Lower leg skin (tissue), 4 donors: Measurements from ENCODE around the gene DAGLB. TPM values are rescaled to one million over a fixed set of nuclear protein-coding genes. Genes with fewer than 3 reads are reported as not detected.
"Not testable (repeated sequence)": the region's sequence is repeated elsewhere in the genome, so short reads cannot be mapped to it uniquely, and the experiment has no call there.

Source experiments
- DNase-seq, 2 donors: peaks; one replicate each; pipeline ENCODE4 v3.0.0-alpha.2; 2019; ENCODE audit warnings: low spot score in 2 of 2
- H3K4me3 ChIP-seq: fragments of 200-600 bp; sonication (generic); 2 replicates; pipeline ENCODE4 v1.5.1; 2017; ENCODE audit warnings: mild to moderate bottlenecking, low read depth; ENCODE audit not compliant: poor library complexity, severe bottlenecking
- POLR2A ChIP-seq, 2 donors: fragments of 450-650 bp; IDR thresholded peaks; one replicate each; pipeline ENCODE4 v1.6.1; 2016 to 2017; ENCODE audit warnings: antibody characterized with exemption in 2 of 2, mild to moderate bottlenecking in 1 of 2, moderate library complexity in 1 of 2
- WGBS, 2 donors: methylation state at CpG; one replicate each; pipeline ENCODE4 v1.1.5; 2018; 5-methylcytosine and 5-hydroxymethylcytosine counted together
- intact Hi-C: fragments of 100-400 bp; cut with DNase I; formaldehyde crosslinking; loops from one replicate; pipeline ENCODE4 v1.15.0; 2023; ENCODE audit warnings: low total_unique reads
- total RNA-seq, 4 donors: library from RNA; depleted of rRNA; stranded (reverse); fragments of >200 nt; gene quantifications; one replicate each; pipeline ENCODE4 v1.1.0, GENCODE V29; 2016
- TF ChIP-seq, protein P1 (sequence below), 3 donors: fragments of 450-650 bp; IDR thresholded peaks; one replicate each; pipeline ENCODE4 v1.5.1; 2016; ENCODE audit warnings: antibody characterized with exemption in 3 of 3, mild to moderate bottlenecking in 3 of 3, moderate library complexity in 2 of 3

Gene DAGLB
- total RNA-seq, 4 donors from 2014 or later, result 26.1 to 35.9 (median 27.5) TPM

DNA sequence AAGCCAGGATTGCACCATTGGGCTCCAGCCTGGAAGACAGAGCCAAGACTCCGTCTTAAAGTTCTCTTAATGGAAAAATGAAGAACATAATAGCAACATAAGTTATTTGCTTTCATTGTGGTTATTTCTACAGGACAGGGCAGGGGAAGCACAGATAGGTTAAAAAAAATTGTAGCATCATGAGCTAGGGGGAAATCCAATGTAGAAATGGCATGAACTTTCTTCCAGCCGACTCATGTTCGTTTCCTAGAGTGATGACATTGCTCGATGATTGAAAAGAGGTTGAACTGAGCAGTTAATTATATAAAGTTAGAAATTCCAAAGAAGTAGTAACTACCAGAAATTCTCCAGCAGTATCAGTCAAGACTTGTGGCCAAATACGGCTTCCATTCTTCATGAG lies 64.9 kb downstream of the DAGLB start:
- intact Hi-C loops, result no loop called here
- DNase-seq, result no peak
- H3K4me3 ChIP-seq, result no peak overlapping the region
- TF ChIP-seq POLR2A (IDR thresholded peaks at IDR 0.05), result no peak
- TF ChIP-seq, protein P1, sequence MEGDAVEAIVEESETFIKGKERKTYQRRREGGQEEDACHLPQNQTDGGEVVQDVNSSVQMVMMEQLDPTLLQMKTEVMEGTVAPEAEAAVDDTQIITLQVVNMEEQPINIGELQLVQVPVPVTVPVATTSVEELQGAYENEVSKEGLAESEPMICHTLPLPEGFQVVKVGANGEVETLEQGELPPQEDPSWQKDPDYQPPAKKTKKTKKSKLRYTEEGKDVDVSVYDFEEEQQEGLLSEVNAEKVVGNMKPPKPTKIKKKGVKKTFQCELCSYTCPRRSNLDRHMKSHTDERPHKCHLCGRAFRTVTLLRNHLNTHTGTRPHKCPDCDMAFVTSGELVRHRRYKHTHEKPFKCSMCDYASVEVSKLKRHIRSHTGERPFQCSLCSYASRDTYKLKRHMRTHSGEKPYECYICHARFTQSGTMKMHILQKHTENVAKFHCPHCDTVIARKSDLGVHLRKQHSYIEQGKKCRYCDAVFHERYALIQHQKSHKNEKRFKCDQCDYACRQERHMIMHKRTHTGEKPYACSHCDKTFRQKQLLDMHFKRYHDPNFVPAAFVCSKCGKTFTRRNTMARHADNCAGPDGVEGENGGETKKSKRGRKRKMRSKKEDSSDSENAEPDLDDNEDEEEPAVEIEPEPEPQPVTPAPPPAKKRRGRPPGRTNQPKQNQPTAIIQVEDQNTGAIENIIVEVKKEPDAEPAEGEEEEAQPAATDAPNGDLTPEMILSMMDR (IDR thresholded peaks at IDR 0.05), result no peak
- 31 to 38% methylated on average over 5 of the region's 5 CpGs for WGBS, 2 donors

- H3K4me3 ChIP-seq, DNase-seq, intact Hi-C loops: not testable (repeated sequence)
- 94 to 97% methylated on average over 11 of the region's 11 CpGs for WGBS, 2 donors
These were observed 65.9 kb downstream of the DAGLB start for GRCh38 chr7:6381846-6382245.

- DNase-seq, result no peak
- no peak overlapping the region for H3K4me3 ChIP-seq
- TF ChIP-seq, protein P1 (IDR thresholded peaks at IDR 0.05), result no peak
- TF ChIP-seq POLR2A (IDR thresholded peaks at IDR 0.05), result no peak
- WGBS, 2 donors, result 76 to 84% methylated on average over 3 of the region's 3 CpGs
- intact Hi-C loops, result no loop called here
These were observed 67.3 kb downstream of the DAGLB start for GRCh38 chr7:6380310-6381095.

GRCh38 chr7:6379886-6380285 lies 67.9 kb downstream of the DAGLB start:
- DNase-seq, result no peak

GRCh38 chr7:6378556-6378955 lies 69.2 kb downstream of the DAGLB start:
- H3K4me3 ChIP-seq, intact Hi-C loops, DNase-seq: not testable (repeated sequence)
- 86 to 93% methylated on average over 5 of the region's 5 CpGs for WGBS, 2 donors

More at GRCh38 chr7:6379886-6380285, 67.9 kb downstream of the DAGLB start:
- 69 to 79% methylated on average over 7 of the region's 7 CpGs for WGBS, 2 donors
- H3K4me3 ChIP-seq, result no peak overlapping the region
- TF ChIP-seq POLR2A (IDR thresholded peaks at IDR 0.05), result no peak
- TF ChIP-seq, protein P1 (IDR thresholded peaks at IDR 0.05), result no peak
- intact Hi-C loops, result no loop called here

- no peak for DNase-seq
- no peak overlapping the region for H3K4me3 ChIP-seq
- TF ChIP-seq, protein P1 (IDR thresholded peaks at IDR 0.05), result no peak
- no peak for TF ChIP-seq POLR2A (IDR thresholded peaks at IDR 0.05)
- intact Hi-C loops, result no loop called here
- WGBS, 2 donors, result 45 to 50% methylated on average over 7 of the region's 7 CpGs
These were observed 70.9 kb downstream of the DAGLB start for GRCh38 chr7:6376820-6377219.
